RKO (cell line): ENCODE data around the gene GPR25.

Source experiments
- DNase-seq: peaks from one replicate; pipeline ENCODE4 v3.0.0-alpha.2; 2016; ENCODE audit warnings: low spot score

Gene GPR25

GRCh38 chr1:200873116-200873670, 412 bp downstream of the GPR25 start:
- no peak for DNase-seq

DNA sequence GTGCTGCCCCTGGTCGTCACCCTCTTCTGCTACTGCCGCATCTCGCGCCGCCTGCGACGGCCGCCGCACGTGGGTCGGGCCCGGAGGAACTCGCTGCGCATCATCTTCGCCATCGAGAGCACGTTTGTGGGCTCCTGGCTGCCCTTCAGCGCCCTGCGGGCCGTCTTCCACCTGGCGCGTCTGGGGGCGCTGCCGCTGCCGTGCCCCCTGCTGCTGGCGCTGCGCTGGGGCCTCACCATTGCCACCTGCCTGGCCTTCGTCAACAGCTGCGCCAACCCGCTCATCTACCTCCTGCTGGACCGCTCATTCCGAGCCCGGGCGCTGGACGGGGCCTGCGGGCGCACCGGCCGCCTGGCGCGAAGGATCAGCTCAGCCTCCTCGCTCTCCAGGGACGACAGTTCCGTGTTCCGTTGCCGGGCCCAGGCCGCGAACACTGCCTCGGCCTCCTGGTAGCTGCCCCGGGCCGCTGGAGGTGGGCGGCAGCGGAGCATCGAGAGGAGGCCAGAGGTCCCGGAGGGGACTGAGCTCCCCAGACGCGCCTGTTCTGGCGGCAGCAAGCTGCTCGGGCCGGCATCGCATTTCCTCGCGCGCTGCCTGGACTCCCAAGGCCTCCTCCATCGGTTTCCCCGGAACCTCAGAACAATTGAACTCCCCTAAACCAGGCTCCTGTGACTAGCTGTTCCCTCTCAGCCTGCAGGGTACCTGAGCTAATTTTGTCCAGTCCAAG, 1.1 kb downstream of the GPR25 start:
- no peak for DNase-seq

- no peak for DNase-seq
These were observed 1.9 kb downstream of the GPR25 start for GRCh38 chr1:200874694-200875093.

DNA sequence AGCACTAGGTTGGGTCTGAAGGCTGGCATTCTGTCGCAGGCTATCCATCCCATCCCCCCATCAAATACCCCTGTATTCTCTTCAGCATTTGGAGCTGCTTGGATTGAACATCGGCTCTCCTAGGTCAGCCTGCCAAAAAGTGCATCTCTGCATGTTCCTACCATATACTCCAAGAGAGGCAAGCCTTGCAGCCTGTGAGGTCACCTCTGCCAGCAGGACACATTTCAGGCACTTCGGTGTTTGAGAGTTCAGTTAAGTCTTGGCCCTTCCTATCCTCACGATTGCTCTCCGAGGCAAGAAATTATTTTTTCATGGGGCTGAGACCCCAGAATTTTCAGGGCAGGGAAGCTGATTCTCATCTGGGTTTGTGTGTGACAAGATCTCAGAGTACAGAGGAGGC, 2.6 kb downstream of the GPR25 start:
- no peak for DNase-seq

DNA sequence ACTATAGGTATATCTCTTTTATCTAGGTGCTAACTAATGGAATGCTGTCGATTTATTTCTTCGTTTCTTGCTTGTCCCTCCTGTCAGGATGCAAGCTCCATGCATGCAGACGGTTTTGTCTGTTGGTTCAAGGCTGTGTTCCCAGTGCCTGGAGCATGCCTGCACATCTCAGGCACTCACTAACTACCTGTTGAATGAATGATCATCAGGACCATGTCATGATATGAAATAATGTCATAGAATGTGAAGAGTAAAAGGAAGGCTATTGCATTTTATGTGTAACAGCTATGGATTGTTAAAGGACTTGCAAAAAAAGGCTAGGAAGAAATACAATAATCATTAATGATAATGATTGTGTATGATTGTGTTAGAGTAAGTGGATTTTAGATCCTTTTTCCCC, 4.2 kb downstream of the GPR25 start:
- DNase-seq = no peak

- DNase-seq = no peak
These were observed 5.2 kb downstream of the GPR25 start for GRCh38 chr1:200877839-200878551.

- no peak for DNase-seq
These were observed 7.4 kb downstream of the GPR25 start for GRCh38 chr1:200880212-200880611.

DNA sequence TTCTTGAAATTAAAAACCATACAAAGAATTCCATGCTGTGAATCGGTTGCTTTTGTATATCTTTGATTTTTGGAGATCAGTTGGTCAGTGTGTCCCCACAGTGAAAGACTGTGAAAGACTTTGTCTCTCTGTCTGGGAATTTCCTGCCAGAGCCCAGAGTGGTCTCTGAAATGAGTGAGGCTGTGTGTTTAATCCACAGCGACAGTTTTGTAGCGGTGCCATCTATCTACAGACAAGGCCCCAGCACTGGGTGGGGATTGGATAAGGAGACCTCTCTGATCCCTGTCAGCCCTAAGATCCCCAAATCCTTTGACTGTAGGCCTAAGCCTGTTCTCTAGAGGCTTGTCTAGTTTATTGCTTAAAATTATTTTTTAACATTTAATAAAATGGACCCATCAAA, 10.3 kb downstream of the GPR25 start:
- no peak for DNase-seq

GRCh38 chr1:200885623-200886402, 13.0 kb downstream of the GPR25 start:
- no peak for DNase-seq

DNA sequence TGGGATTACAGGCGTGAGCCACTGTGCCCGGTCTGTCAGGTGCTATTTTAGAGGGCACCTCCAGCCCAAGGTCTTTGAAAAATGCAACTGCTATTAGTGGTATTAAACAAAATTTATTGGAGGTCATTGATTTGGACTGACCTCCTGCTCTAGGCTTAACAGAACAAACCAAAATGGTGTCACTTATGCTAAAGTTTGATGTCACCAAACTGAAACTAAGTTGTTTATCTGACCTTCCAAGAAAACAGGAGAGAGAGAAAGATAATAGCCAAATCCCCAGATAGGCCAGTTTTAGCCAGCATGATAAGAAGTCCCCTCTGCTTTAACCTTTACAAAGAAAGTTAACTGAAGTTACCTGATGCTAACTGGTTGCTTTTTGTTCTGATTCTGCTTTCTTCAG, 13.8 kb downstream of the GPR25 start:
- DNase-seq = no peak

- no peak for DNase-seq
These were observed 14.3 kb downstream of the GPR25 start for GRCh38 chr1:200887036-200887435.

DNA sequence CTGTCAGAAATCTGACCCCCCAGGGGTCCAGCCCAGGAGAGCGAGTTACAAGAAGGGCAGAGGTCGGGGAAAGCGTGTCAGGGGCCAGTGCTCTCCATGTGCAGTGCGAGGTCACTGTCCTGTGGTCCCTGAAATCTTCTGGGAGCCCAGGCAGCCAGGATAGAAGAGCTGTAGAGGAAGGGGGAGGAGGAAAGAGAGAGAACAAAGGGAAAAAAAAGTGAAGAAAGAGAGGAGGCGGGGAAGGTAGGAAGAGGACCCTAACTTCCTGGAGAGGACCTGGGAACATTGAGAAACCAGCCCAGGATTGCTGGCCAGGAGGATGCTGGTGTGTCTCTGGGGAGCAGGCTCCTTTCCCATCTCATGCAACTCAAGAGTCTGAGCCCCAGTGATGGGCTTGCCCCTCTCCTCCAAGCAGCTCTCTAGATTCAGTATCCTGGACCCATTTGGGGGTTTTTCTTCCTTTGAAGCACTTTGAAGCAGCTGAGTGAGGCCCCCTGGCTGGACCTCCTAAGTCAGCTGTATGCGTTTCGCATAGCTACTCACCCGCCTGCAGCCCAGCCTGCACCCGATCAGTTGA, 15.1 kb downstream of the GPR25 start:
- DNase-seq = no peak

GRCh38 chr1:200888349-200888838, 15.6 kb downstream of the GPR25 start:
- DNase-seq = no peak

DNA sequence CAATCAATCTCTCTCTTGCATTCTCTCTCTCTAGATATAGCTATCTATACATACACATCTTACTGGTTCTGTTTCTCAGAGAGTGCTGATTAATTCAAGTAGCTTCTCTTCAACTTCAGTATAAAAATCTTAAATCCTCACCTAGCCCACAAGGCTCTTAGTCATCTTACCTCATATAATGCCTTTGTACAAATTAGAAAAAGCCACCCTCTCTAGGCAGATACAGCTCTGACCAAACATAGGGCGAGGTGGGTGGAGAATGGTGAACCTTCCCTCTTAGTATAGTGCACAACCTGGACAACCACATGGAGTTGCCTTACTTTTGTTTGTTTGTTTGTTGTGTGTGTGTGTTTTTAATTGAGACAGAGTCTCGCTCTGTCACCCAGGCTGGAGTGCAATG, 16.8 kb downstream of the GPR25 start:
- DNase-seq = no peak

GRCh38 chr1:200890027-200890426, 17.2 kb downstream of the GPR25 start:
- no peak for DNase-seq

- peak; percentile 64 for DNase-seq
These were observed 18.3 kb downstream of the GPR25 start for GRCh38 chr1:200890818-200891773.

GRCh38 chr1:200891774-200892157, 19.0 kb downstream of the GPR25 start:
- no peak for DNase-seq

GRCh38 chr1:200892546-200892945, 19.8 kb downstream of the GPR25 start:
- DNase-seq = no peak

GRCh38 chr1:200892958-200893357, 20.2 kb downstream of the GPR25 start:
- no peak for DNase-seq

DNA sequence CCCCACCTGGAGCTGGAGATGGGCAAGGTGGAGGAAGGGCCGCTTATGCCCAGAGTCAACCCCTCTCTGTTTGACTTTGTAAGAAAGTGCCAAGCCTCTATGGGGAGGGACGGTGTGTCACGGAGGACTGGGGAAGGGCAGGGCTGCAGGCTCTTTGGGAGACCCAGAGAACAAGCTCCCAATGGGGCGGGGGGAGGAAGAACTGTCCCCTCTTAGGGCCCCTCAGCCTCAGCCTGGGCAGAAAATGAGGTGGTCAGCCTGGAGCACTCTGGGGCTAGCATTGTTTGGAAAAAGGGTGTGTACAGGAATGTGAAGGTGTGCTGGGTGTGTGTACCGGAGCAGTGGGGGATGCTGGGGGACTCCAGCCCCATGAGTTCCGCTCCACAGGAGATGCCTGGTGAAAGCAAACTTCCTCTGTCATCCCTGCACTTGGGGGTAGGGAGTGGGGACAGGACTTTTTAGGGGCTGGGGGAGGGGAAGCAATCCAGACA, 20.7 kb downstream of the GPR25 start:
- no peak for DNase-seq
